OCI-M2 (cell line): ENCODE measurements around the gene LRRC55.

ENCODE experiments used
- DNase-seq: peaks from one replicate; lab custom pipeline; 2025; ENCODE audit not compliant: unreplicated experiment; lab: John Stamatoyannopoulos, UW

The LRRC55 gene

GRCh38 chr11:57233702-57234101 lies 51.9 kb downstream of the LRRC55 start:
- DNase-seq: no peak

- DNase-seq: no peak
These were observed 54.3 kb downstream of the LRRC55 start for GRCh38 chr11:57235761-57236703.

- DNase-seq: no peak
These were observed 55.5 kb downstream of the LRRC55 start, which contains the start of gene APLNR for GRCh38 chr11:57237204-57237681. APLNR (minus strand) TSS chr11:57237250; CDS start chr11:57237004, 246 bp downstream.

- DNase-seq: no peak
These were observed 57.6 kb downstream of the LRRC55 start for GRCh38 chr11:57239348-57239747.

GRCh38 chr11:57240007-57240406 lies 58.3 kb downstream of the LRRC55 start:
- no peak for DNase-seq

- no peak for DNase-seq
These were observed 59.0 kb downstream of the LRRC55 start for GRCh38 chr11:57240757-57241156.
